ENCODE data around the gene PHC1. TPM values are rescaled to one million over a fixed set of nuclear protein-coding genes. Genes with fewer than 3 reads are reported as not detected.

PHC1 gene
- polyA plus RNA-seq, 1 of the 3 experiments (the other 2 are of a cell fraction): 27.0 TPM

DNA sequence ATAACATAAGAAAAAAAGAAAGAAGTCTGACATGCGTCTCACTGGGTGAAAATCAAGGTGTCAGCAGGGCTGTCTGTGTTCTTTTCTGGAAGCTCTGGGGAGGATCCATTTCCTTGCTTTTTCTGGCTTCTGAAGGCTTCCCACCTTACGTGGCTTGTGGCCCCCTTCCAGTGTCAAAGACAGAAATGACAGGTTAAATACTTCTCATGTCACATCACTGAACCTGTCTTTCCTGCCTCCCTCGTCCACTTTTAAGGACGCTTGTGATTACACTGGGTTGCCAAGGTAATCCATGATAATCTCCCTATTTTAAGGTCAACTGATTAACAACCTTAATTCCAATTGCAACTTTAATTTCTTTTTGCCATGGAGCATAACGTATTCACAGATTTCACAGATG, 4.6 kb upstream of the PHC1 start:
- TF ChIP-seq, protein P1, sequence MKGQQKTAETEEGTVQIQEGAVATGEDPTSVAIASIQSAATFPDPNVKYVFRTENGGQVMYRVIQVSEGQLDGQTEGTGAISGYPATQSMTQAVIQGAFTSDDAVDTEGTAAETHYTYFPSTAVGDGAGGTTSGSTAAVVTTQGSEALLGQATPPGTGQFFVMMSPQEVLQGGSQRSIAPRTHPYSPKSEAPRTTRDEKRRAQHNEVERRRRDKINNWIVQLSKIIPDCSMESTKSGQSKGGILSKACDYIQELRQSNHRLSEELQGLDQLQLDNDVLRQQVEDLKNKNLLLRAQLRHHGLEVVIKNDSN (IDR thresholded peaks at IDR 0.05; ENCODE audit: borderline replicate concordance, low read depth): no peak
- no peak for TF ChIP-seq REST (IDR thresholded peaks at IDR 0.05; ENCODE audit: low read depth, low read length)
- TF ChIP-seq TEAD4 (IDR thresholded peaks at IDR 0.05; ENCODE audit: borderline replicate concordance, insufficient read depth): no peak
- no peak for TF ChIP-seq RXRA (IDR thresholded peaks at IDR 0.05; ENCODE audit: borderline replicate concordance, low read depth)
- TF ChIP-seq USF2 (IDR thresholded peaks at IDR 0.05; ENCODE audit: borderline replicate concordance, low read depth, low read length): no peak
- no peak for TF ChIP-seq SIN3A (IDR thresholded peaks at IDR 0.05; ENCODE audit: borderline replicate concordance, low read depth, low read length)
- TF ChIP-seq, protein P2, sequence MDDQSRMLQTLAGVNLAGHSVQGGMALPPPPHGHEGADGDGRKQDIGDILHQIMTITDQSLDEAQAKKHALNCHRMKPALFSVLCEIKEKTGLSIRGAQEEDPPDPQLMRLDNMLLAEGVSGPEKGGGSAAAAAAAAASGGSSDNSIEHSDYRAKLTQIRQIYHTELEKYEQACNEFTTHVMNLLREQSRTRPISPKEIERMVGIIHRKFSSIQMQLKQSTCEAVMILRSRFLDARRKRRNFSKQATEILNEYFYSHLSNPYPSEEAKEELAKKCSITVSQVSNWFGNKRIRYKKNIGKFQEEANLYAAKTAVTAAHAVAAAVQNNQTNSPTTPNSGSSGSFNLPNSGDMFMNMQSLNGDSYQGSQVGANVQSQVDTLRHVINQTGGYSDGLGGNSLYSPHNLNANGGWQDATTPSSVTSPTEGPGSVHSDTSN (IDR thresholded peaks at IDR 0.05): no peak
- TF ChIP-seq MXI1 (IDR thresholded peaks at IDR 0.05; ENCODE audit: low read depth, low read length): no peak
- Histone ChIP-seq H3K9me3 (no peaks in the 10 kb centered on the region), H3K79me2 (ENCODE audit: insufficient read depth) (no peaks in the 10 kb centered on the region; the same call in 1 of the 2 replicates), H3K9me2 (no peaks in the 10 kb centered on the region), H3F3A (replicated peaks; ENCODE audit: insufficient read depth) (peaks cover 11% of the 10 kb centered on the region), H3K9ac (no peak overlapping the region), H2AFZ (ENCODE audit: low read depth) (no peak overlapping the region), H3K27ac (ENCODE audit: low read depth in 2 of 2, low read length in 1 of 2) (no peak overlapping the region), H3K36me3 (replicated peaks in 1 of 2; ENCODE audit: control insufficient read depth in 1 of 2, insufficient read depth in 2 of 2, low read length in 1 of 2) (no peaks in the 10 kb centered on the region), H3K4me3 (ENCODE audit: low read depth in 2 of 2, low read length in 1 of 2) (no peak overlapping the region), H3K27me3 (ENCODE audit: insufficient read depth) (no peaks in the 10 kb centered on the region), H4K20me1 (ENCODE audit: insufficient read depth) (no peaks in the 10 kb centered on the region), H3K4me1 (ENCODE audit: control insufficient read depth in 1 of 2, insufficient read depth in 2 of 2, low read depth in 1 of 2, low read length in 1 of 2) (peaks cover 4 to 6% of the 10 kb centered on the region in 2 experiments; a peak in 2 of 4 replicates), H3K4me2 (no peak overlapping the region)
- ChIA-PET CTCF (interaction anchor here (1.3 to 3.8 kb wide), 2 partner anchors 19 to 228 kb away, joined by 4 to 12 read pairs; no protein-coding TSS in a partner anchor), POLR2A (no interaction called here)
- no peak for DNase-seq
- 63% methylated on average over 5 of the region's 5 CpGs for WGBS (ENCODE audit: low lambda C conversion rate)
